Neural cell (in vitro differentiated cells): ENCODE data around the gene C19orf44. TPM values are rescaled to one million over a fixed set of nuclear protein-coding genes. Genes with fewer than 3 reads are reported as not detected.

Experiments used
- H2AFZ ChIP-seq: fragments of 200-600, 300-800 bp; sonication (generic), shearing (Covaris generic); 2 replicates; pipeline ENCODE4 v1.6.0; 2014; ENCODE audit warnings: low read depth, mild to moderate bottlenecking, antibody characterized with exemption, low read length, moderate library complexity
- H3F3A ChIP-seq: fragments of 200-600 bp; shearing (Covaris generic); 2 replicates; pipeline ENCODE4 v1.6.1; 2016; ENCODE audit warnings: mild to moderate bottlenecking, moderate library complexity, mixed read lengths, antibody characterized with exemption, low read length; ENCODE audit not compliant: insufficient read depth, poor library complexity, severe bottlenecking
- H3K27ac ChIP-seq: fragments of 200-600, 300-800 bp; sonication (generic), shearing (Covaris generic); 2 replicates; pipeline ENCODE4 v1.5.1; 2014; ENCODE audit warnings: mild to moderate bottlenecking, low read length, moderate library complexity
- H3K27me3 ChIP-seq: fragments of 300-800, 200-600 bp; sonication (generic), shearing (Covaris generic); 2 replicates; pipeline ENCODE4 v1.6.0; 2014; ENCODE audit warnings: mild to moderate bottlenecking, low read depth, low read length, moderate library complexity; ENCODE audit not compliant: insufficient read depth
- H3K36me3 ChIP-seq: fragments of 300-800, 200-600 bp; sonication (generic), shearing (Covaris generic); 2 replicates; pipeline ENCODE4 v1.5.1; 2014; ENCODE audit warnings: mild to moderate bottlenecking, antibody characterized with exemption, low read length, moderate library complexity; ENCODE audit not compliant: insufficient read depth
- H3K4me2 ChIP-seq: fragments of 300-800, 200-600 bp; sonication (generic), shearing (Covaris generic); 2 replicates; pipeline ENCODE4 v1.6.0; 2014; ENCODE audit warnings: mild to moderate bottlenecking, low read length
- H3K4me3 ChIP-seq: fragments of 300-800, 200-600 bp; sonication (generic), shearing (Covaris generic); 2 replicates; pipeline ENCODE4 v1.5.1; 2014; ENCODE audit warnings: mild to moderate bottlenecking, low read length, moderate library complexity
- H3K79me2 ChIP-seq: fragments of 200-600 bp; shearing (Covaris generic); replicated peaks from 2 replicates; pipeline ENCODE4 v1.6.0; 2014; ENCODE audit warnings: mild to moderate bottlenecking, low read length, moderate library complexity; ENCODE audit not compliant: insufficient read depth
- H3K9ac ChIP-seq: fragments of 300-800, 200-600 bp; sonication (generic), shearing (Covaris generic); 2 replicates; pipeline ENCODE4 v1.6.1; 2016; ENCODE audit warnings: mild to moderate bottlenecking, low read length, mixed read lengths
- H3K9me2 ChIP-seq: fragments of 200-600 bp; shearing (Covaris generic); 2 replicates; pipeline ENCODE4 v1.6.1; 2016; ENCODE audit warnings: mild to moderate bottlenecking, low read length, mixed read lengths; ENCODE audit not compliant: insufficient read depth
- H3K9me3 ChIP-seq: fragments of 200-600, 300-800 bp; sonication (generic), shearing (Covaris generic); 2 replicates; pipeline ENCODE4 v1.6.1; 2016; ENCODE audit warnings: mild to moderate bottlenecking, mixed run types, low read length, moderate library complexity, mixed read lengths
- H4K20me1 ChIP-seq: fragments of 200-600 bp; shearing (Covaris generic); 2 replicates; pipeline ENCODE4 v1.6.1; 2016; ENCODE audit warnings: mild to moderate bottlenecking, mixed run types; ENCODE audit not compliant: insufficient read depth
- EP300 ChIP-seq: fragments of 450-650 bp; conservative IDR thresholded peaks from 2 replicates; pipeline ENCODE4 v1.6.1; 2014; ENCODE audit warnings: antibody characterized with exemption, mild to moderate bottlenecking, moderate library complexity; ENCODE audit not compliant: poor library complexity, severe bottlenecking
- MXI1 ChIP-seq: fragments of 450-650 bp; conservative IDR thresholded peaks from 2 replicates; pipeline ENCODE4 v1.6.1; 2014; ENCODE audit warnings: antibody characterized with exemption, mild to moderate bottlenecking; ENCODE audit not compliant: poor library complexity, severe bottlenecking
- POLR2AphosphoS5 ChIP-seq: IDR thresholded peaks from 2 replicates; pipeline ENCODE4 v1.6.1; 2012
- RAD21 ChIP-seq: fragments of 450-650 bp; conservative IDR thresholded peaks from 2 replicates; pipeline ENCODE4 v1.6.1; 2014; ENCODE audit warnings: antibody characterized with exemption, mild to moderate bottlenecking, moderate library complexity
- SMC3 ChIP-seq: fragments of 450-650 bp; conservative IDR thresholded peaks from 2 replicates; pipeline ENCODE4 v1.6.1; 2014; ENCODE audit warnings: antibody characterized with exemption, mild to moderate bottlenecking, moderate library complexity; ENCODE audit not compliant: poor library complexity
- TAF1 ChIP-seq: IDR thresholded peaks from 2 replicates; pipeline ENCODE4 v1.6.1; 2012; ENCODE audit warnings: low read depth
- polyA plus RNA-seq: library from polyadenylated mRNA; depleted of rRNA; stranded (reverse); fragments of >200 nt; gene quantifications from 2 replicates; pipeline ENCODE4 v1.2.3, GENCODE V29; 2014
- TF ChIP-seq, protein P1 (sequence below): IDR thresholded peaks from 2 replicates; pipeline ENCODE4 v1.6.1; 2012; ENCODE audit warnings: borderline replicate concordance
- TF ChIP-seq, protein P2 (sequence below): fragments of 450-650 bp; IDR thresholded peaks from 2 replicates; pipeline ENCODE4 v1.5.1; 2014; ENCODE audit warnings: antibody characterized with exemption, mild to moderate bottlenecking, moderate library complexity; ENCODE audit not compliant: poor library complexity, severe bottlenecking

The C19orf44 gene
- polyA plus RNA-seq, 1 donor from 2014 or later: 9.9 TPM

DNA sequence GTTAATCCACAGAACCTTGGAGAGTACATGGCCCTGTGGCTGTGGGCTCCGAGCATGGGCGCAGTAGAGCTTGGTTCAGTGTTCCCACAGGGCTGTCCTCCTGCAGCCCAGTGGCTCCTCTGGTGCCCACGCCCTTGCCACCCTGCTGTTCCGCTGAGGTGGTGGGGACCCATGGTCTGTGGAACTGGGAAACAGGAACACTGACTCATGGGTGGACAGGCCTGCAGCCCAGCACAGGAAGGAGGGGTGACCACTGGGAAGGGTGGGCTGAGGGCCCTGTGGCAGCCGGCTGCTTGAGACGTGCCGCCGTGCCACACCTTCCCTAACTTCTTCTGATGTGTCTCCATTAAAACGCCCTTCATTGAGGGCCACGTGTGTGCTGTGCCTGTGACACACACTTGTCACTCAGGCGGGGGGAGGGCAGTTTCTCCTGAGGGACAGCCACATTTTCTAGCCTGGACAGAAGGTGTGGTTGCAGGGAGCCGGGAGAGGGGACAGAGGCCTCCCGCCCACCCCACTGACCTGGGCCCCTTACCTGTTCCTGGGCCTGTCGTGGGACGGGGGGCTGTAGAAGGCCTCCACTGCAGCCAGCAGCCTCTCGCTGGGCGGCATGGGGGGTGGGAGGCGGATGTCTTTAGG, 24.9 kb downstream of the C19orf44 start:
- H2AFZ ChIP-seq: no peak overlapping the region
- H3K4me2 ChIP-seq: no peak overlapping the region
- no peaks in the 10 kb centered on the region for H3K36me3 ChIP-seq
- no peak overlapping the region for H3K4me3 ChIP-seq
- H3K9ac ChIP-seq: no peak overlapping the region
- no peaks in the 10 kb centered on the region for H3K79me2 ChIP-seq
- no peaks in the 10 kb centered on the region for H4K20me1 ChIP-seq
- no peaks in the 10 kb centered on the region for H3K9me3 ChIP-seq
- TF ChIP-seq SMC3 (no peak), RAD21 (no peak), TAF1 (no peak), MXI1 (no peak)
- TF ChIP-seq, protein P1, sequence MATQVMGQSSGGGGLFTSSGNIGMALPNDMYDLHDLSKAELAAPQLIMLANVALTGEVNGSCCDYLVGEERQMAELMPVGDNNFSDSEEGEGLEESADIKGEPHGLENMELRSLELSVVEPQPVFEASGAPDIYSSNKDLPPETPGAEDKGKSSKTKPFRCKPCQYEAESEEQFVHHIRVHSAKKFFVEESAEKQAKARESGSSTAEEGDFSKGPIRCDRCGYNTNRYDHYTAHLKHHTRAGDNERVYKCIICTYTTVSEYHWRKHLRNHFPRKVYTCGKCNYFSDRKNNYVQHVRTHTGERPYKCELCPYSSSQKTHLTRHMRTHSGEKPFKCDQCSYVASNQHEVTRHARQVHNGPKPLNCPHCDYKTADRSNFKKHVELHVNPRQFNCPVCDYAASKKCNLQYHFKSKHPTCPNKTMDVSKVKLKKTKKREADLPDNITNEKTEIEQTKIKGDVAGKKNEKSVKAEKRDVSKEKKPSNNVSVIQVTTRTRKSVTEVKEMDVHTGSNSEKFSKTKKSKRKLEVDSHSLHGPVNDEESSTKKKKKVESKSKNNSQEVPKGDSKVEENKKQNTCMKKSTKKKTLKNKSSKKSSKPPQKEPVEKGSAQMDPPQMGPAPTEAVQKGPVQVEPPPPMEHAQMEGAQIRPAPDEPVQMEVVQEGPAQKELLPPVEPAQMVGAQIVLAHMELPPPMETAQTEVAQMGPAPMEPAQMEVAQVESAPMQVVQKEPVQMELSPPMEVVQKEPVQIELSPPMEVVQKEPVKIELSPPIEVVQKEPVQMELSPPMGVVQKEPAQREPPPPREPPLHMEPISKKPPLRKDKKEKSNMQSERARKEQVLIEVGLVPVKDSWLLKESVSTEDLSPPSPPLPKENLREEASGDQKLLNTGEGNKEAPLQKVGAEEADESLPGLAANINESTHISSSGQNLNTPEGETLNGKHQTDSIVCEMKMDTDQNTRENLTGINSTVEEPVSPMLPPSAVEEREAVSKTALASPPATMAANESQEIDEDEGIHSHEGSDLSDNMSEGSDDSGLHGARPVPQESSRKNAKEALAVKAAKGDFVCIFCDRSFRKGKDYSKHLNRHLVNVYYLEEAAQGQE: no peak
- TF ChIP-seq, protein P2, sequence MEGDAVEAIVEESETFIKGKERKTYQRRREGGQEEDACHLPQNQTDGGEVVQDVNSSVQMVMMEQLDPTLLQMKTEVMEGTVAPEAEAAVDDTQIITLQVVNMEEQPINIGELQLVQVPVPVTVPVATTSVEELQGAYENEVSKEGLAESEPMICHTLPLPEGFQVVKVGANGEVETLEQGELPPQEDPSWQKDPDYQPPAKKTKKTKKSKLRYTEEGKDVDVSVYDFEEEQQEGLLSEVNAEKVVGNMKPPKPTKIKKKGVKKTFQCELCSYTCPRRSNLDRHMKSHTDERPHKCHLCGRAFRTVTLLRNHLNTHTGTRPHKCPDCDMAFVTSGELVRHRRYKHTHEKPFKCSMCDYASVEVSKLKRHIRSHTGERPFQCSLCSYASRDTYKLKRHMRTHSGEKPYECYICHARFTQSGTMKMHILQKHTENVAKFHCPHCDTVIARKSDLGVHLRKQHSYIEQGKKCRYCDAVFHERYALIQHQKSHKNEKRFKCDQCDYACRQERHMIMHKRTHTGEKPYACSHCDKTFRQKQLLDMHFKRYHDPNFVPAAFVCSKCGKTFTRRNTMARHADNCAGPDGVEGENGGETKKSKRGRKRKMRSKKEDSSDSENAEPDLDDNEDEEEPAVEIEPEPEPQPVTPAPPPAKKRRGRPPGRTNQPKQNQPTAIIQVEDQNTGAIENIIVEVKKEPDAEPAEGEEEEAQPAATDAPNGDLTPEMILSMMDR: no peak
- no peak overlapping the region for H3K27ac ChIP-seq
- no peaks in the 10 kb centered on the region for H3K9me2 ChIP-seq
- H3F3A ChIP-seq: no peaks in the 10 kb centered on the region
- no peaks in the 10 kb centered on the region for H3K27me3 ChIP-seq

DNA sequence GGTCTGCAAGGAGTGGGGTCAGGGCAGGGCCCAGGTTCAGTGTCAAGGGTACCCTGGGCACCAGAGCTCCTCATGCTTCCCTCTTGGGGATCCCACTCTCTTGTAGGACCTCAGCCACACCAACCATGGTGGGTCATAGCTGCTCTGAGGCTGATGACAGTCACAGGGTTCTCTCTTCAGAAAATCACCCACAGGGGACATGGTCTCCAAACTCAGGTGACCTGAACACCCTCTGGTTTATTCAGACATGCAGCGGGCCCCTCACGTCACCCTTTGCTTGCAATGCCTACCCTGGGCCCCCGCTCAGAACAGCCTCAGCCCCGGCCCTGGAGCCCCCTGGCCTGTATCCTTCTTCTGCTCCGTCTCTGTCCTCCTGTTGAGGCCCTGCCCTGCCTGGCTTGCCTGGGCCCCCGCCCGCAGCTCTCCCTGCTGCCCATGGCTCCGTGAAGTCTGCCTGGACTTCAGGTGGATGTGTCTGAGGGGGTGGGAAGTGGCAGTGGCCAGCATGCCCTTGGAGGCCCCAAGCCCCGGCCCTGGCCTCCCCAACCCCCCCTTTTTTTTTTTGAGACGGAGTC, 25.6 kb downstream of the C19orf44 start:
- no peak overlapping the region for H3K9ac ChIP-seq
- H3K27ac ChIP-seq: no peak overlapping the region
- no peak overlapping the region for H2AFZ ChIP-seq
- no peak for TF ChIP-seq POLR2AphosphoS5
- TF ChIP-seq RAD21: no peak
- TF ChIP-seq, protein P1: no peak
- TF ChIP-seq EP300: no peak
- TF ChIP-seq MXI1: no peak
- TF ChIP-seq TAF1: no peak
- TF ChIP-seq, protein P2: no peak
- H3K4me2 ChIP-seq: no peak overlapping the region
- H3F3A ChIP-seq: no peaks in the 10 kb centered on the region
- H3K4me3 ChIP-seq: no peak overlapping the region
- H3K36me3 ChIP-seq: no peaks in the 10 kb centered on the region
- H3K27me3 ChIP-seq: no peaks in the 10 kb centered on the region
- no peaks in the 10 kb centered on the region for H3K79me2 ChIP-seq
- no peaks in the 10 kb centered on the region for H3K9me2 ChIP-seq
- no peaks in the 10 kb centered on the region for H4K20me1 ChIP-seq
- H3K9me3 ChIP-seq: no peaks in the 10 kb centered on the region
